ENCODE results near the gene SCGB1C1.

DNA sequence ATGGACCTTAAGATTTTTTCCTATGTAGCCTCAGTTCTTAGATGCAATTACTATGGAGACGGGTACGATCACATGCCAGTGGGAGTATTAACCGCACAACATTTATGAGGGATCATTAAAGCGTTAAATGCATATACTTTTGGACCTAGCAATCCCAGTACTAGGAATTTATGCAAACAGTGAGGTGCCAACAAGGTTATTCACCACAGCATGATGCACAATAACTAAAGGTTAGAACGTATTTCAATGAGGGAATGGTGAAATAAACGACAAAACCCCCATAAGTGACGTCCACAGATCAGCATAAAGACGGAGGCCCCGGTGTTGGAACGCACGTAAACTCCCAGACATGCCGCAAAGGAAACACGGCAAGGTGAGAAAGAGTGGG is 42.7 kb downstream of the SCGB1C1 start:
- no peak for TF ChIP-seq CTCF (IDR thresholded peaks at IDR 0.05)
- no peak for TF ChIP-seq POLR2A (IDR thresholded peaks at IDR 0.05)

Data from esophagus squamous epithelium (tissue), 4 donors.